SK-N-SH treated with all-trans-retinoic acid at 6 μM for 48 hours (cell line): Measurements from ENCODE around the gene F3.

ENCODE experiments used
- ARNTL ChIP-seq: fragments of 450-650 bp; formaldehyde crosslinking; IDR thresholded peaks from 2 replicates; pipeline ENCODE4 v1.5.0; 2020; ENCODE audit warnings: low read depth, mild to moderate bottlenecking, moderate library complexity, borderline replicate concordance
- BACH2 ChIP-seq: fragments of 250-450 bp; sonication (Bioruptor Pico); IDR thresholded peaks from 2 replicates; pipeline ENCODE4 v1.9.0; 2021; ENCODE audit warnings: mild to moderate bottlenecking, borderline replicate concordance
- ESRRG ChIP-seq: fragments of 250-450 bp; sonication (Bioruptor Pico); IDR thresholded peaks from 2 replicates; pipeline ENCODE4 v1.6.1; 2021; ENCODE audit warnings: mild to moderate bottlenecking
- ISL1 ChIP-seq: fragments of 250-450 bp; sonication (Bioruptor Pico); IDR thresholded peaks from 2 replicates; pipeline ENCODE4 v2.1.2; 2022; ENCODE audit warnings: mild to moderate bottlenecking, moderate library complexity
- OSR1 ChIP-seq: fragments of 250-450 bp; sonication (Bioruptor Pico); IDR thresholded peaks from 2 replicates; pipeline ENCODE4 v1.8.0; 2022; ENCODE audit warnings: moderate library complexity, mild to moderate bottlenecking, inconsistent platforms
- PATZ1 ChIP-seq: fragments of 250-450 bp; sonication (Bioruptor Pico); IDR thresholded peaks from 2 replicates; pipeline ENCODE4 v1.8.0; 2020; ENCODE audit warnings: mild to moderate bottlenecking, moderate library complexity, borderline replicate concordance
- POU6F1 ChIP-seq: fragments of 250-450 bp; sonication (Bioruptor Pico); IDR thresholded peaks from 2 replicates; pipeline ENCODE4 v1.8.0; 2021; ENCODE audit warnings: low read depth, mild to moderate bottlenecking, moderate library complexity, borderline replicate concordance
- RARB ChIP-seq: fragments of 250-450 bp; sonication (Bioruptor Pico); IDR thresholded peaks from 2 replicates; pipeline ENCODE4 v1.8.0; 2021; ENCODE audit warnings: mild to moderate bottlenecking, moderate library complexity
- SNAI2 ChIP-seq: fragments of 250-450 bp; sonication (Bioruptor Pico); IDR thresholded peaks from 2 replicates; pipeline ENCODE4 v1.5.0; 2020; ENCODE audit warnings: mild to moderate bottlenecking, moderate library complexity
- TCF4 ChIP-seq: fragments of 250-450 bp; sonication (Bioruptor Pico); IDR thresholded peaks from 2 replicates; pipeline ENCODE4 v1.8.0; 2021; ENCODE audit warnings: mild to moderate bottlenecking, moderate library complexity, borderline replicate concordance
- TOX ChIP-seq: fragments of 250-450 bp; sonication (Bioruptor Pico); IDR thresholded peaks from 2 replicates; pipeline ENCODE4 v1.8.0; 2021; ENCODE audit warnings: mild to moderate bottlenecking, moderate library complexity, borderline replicate concordance
- ZC3H10 ChIP-seq: fragments of 250-450 bp; sonication (Bioruptor Pico); IDR thresholded peaks from 2 replicates; pipeline ENCODE4 v1.5.1; 2021; ENCODE audit warnings: mild to moderate bottlenecking, moderate library complexity
- ZFP3 ChIP-seq: fragments of 250-450 bp; sonication (Bioruptor Pico); IDR thresholded peaks from 2 replicates; pipeline ENCODE4 v1.5.0; 2020; ENCODE audit warnings: mild to moderate bottlenecking, moderate library complexity

- TF ChIP-seq ESRRG (CRISPR knock-in tag) (no peak), OSR1 (CRISPR knock-in tag) (no peak), SNAI2 (CRISPR knock-in tag) (no peak), TOX (CRISPR knock-in tag) (no peak), POU6F1 (no peak), ARNTL (CRISPR knock-in tag) (no peak), ZC3H10 (CRISPR knock-in tag) (no peak), ZFP3 (no peak), PATZ1 (CRISPR knock-in tag) (no peak), ISL1 (CRISPR knock-in tag) (no peak), BACH2 (no peak), TCF4 (no peak), RARB (CRISPR knock-in tag) (no peak)
Measured at GRCh38 chr1:94544706-94545490, 3.3 kb upstream of the F3 start.
